SK-N-MC (cell line): ENCODE data around the gene LARGE1.

Experiments used
- DNase-seq: peaks from one replicate; pipeline ENCODE4 v3.0.0-alpha.2; 2011; ENCODE audit warnings: low read depth, low spot score
- H3K27ac ChIP-seq: fragments of 200-600 bp; sonication (generic); 2 replicates; pipeline ENCODE4 v1.5.1; 2016; ENCODE audit warnings: mixed run types
- H3K36me3 ChIP-seq: fragments of 200-600 bp; sonication (generic); 2 replicates; pipeline ENCODE4 v1.6.1; 2017; ENCODE audit warnings: antibody characterized with exemption, low read length, mixed read lengths; ENCODE audit not compliant: insufficient read depth
- H3K4me3 ChIP-seq: fragments of 200-600 bp; sonication (generic); 2 replicates; pipeline ENCODE4 v1.5.1; 2016
- H3K9ac ChIP-seq: fragments of 200-600 bp; sonication (generic); 2 replicates; pipeline ENCODE4 v1.8.0; 2017; ENCODE audit warnings: mixed run types, mixed read lengths; ENCODE audit not compliant: insufficient read length
- H3K9me3 ChIP-seq: fragments of 200-600 bp; sonication (generic); 2 replicates; pipeline ENCODE4 v1.6.1; 2017; ENCODE audit warnings: low read depth, mild to moderate bottlenecking, antibody characterized with exemption, low read length, moderate library complexity, mixed read lengths
- EZH2 ChIP-seq: fragments of 200-600 bp; sonication (generic); IDR thresholded peaks from one replicate; pipeline ENCODE4 v1.6.1; 2017; ENCODE audit warnings: antibody characterized with exemption
- FOXP2 ChIP-seq: optimal IDR thresholded peaks from 2 replicates; pipeline ENCODE3; 2011; ENCODE audit warnings: mild to moderate bottlenecking, moderate library complexity; ENCODE audit not compliant: insufficient read depth; ENCODE audit errors: extremely low read length, control extremely low read depth
- POLR2AphosphoS5 ChIP-seq: IDR thresholded peaks from 2 replicates; pipeline ENCODE4 v1.6.1; 2012; ENCODE audit warnings: mild to moderate bottlenecking, low read depth, low read length, borderline replicate concordance

Gene LARGE1

DNA sequence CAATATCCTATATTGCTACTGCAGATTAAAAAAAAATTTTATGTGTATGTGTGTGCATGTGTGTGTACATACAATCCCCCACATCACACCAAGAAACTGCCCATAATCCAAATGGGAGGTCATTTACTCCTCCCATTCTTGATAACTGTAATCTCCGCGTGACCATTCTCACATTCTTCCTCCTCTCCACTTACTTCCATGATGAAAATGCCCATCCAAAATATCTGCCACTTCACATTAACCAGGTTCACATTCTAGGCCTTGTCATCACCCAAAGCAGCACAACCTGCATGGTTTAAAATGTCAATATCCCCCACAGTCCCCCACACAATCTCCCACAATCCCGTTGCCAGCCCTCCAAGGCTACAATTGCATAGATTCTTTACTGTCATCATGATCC, 149.6 kb downstream of the LARGE1 start:
- H3K36me3 ChIP-seq, result no peaks in the 10 kb centered on the region
- no peak overlapping the region for H3K27ac ChIP-seq
- no peak overlapping the region for H3K4me3 ChIP-seq
- H3K9me3 ChIP-seq, result no peaks in the 10 kb centered on the region
- H3K9ac ChIP-seq, result no peak overlapping the region
- TF ChIP-seq POLR2AphosphoS5 (no peak), FOXP2 (no peak), EZH2 (no peak)
- DNase-seq, result no peak

GRCh38 chr22:33766091-33766490, 154.2 kb downstream of the LARGE1 start:
- DNase-seq, result no peak
- Histone ChIP-seq H3K27ac (no peak overlapping the region), H3K4me3 (no peak overlapping the region), H3K9me3 (no peaks in the 10 kb centered on the region), H3K9ac (no peak overlapping the region), H3K36me3 (no peaks in the 10 kb centered on the region)
- TF ChIP-seq EZH2 (no peak), FOXP2 (no peak)

- no peak overlapping the region for H3K27ac ChIP-seq
- TF ChIP-seq FOXP2 (no peak), EZH2 (no peak), POLR2AphosphoS5 (no peak)
- H3K36me3 ChIP-seq, result no peaks in the 10 kb centered on the region
- H3K9ac ChIP-seq, result no peak overlapping the region
- H3K9me3 ChIP-seq, result no peaks in the 10 kb centered on the region
- no peak for DNase-seq
- H3K4me3 ChIP-seq, result no peak overlapping the region
Observed at GRCh38 chr22:33758961-33759360, 161.3 kb downstream of the LARGE1 start.

DNA sequence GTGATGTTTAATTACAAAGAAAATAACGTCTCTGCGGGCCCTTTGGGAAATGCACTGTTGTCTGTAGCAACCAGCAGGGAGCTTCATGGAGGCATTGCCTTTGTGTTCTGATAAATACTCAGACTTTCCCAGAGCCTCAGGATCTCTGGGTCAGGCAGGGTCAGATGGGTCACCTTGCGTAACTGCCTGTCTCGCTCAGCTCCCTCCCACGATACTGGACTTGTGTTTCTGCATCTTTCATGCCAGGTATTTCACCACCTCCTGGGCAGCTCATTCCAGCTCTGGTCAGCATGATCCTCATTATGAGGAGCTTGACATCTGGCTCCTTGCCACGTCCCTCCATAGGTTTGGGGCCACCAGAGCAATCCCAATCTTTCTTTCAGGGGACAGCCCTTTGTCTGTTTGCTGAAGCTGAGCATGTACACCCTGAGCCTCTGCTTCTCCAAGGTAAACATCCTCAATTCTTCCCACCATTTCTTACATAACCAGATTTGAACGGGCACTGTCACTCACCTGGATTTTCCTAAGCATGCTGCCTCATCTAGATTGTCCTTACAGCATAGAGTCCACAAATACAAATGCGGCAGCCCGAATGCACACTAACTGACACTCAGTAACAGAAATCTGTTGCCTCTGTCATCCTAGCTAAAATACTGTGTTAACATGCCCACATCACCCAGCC, 162.3 kb downstream of the LARGE1 start:
- TF ChIP-seq POLR2AphosphoS5 (no peak), EZH2 (no peak), FOXP2 (no peak)
- Histone ChIP-seq H3K9ac (no peak overlapping the region), H3K4me3 (no peak overlapping the region), H3K9me3 (no peaks in the 10 kb centered on the region), H3K36me3 (no peaks in the 10 kb centered on the region), H3K27ac (no peak overlapping the region)
- no peak for DNase-seq

DNA sequence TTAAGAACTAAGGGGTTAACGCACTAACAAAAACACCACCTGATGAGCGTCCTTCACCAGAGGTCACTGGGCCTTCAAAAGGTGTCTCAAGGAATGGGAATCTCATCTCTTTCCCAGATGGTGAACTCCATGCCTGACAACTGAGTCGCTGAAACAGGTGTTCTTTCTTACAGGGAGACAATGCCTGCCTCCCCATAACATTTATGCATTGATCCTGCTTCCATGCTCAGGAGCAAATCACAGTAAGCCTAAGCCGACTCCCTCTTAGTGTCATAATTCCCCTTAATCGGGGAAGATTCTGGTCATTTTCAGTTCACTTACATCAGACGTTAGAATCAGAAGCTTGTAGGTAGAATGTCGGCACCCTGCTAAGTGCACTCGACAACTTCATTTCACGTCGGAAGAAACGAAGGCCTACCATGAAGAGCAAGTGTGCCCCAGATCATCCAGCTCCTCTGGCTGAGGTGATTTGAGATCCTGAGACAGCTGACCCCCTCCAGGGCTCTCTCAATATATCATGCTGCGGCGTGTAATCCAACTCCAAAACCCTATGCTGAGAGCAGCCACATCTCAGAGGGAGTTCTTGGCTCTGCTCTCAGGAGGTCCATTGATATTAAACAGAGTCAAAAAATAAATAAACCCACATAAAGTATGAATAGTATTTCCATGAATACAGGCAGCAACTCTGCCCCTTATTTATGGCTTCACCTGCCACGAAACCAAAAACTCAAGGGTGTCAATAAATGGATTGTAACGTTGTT, 163.1 kb downstream of the LARGE1 start:
- TF ChIP-seq POLR2AphosphoS5 (no peak), EZH2 (no peak), FOXP2 (no peak)
- Histone ChIP-seq H3K27ac (no peak overlapping the region), H3K9ac (no peak overlapping the region), H3K9me3 (no peaks in the 10 kb centered on the region), H3K4me3 (no peak overlapping the region), H3K36me3 (no peaks in the 10 kb centered on the region)
- no peak for DNase-seq

- H3K27ac ChIP-seq, result no peak overlapping the region
- H3K9ac ChIP-seq, result no peak overlapping the region
- TF ChIP-seq POLR2AphosphoS5, result no peak
- TF ChIP-seq FOXP2, result no peak
- no peak for TF ChIP-seq EZH2
- no peak overlapping the region for H3K4me3 ChIP-seq
- no peaks in the 10 kb centered on the region for H3K36me3 ChIP-seq
- no peak for DNase-seq
- no peaks in the 10 kb centered on the region for H3K9me3 ChIP-seq
Observed at GRCh38 chr22:33756508-33756949, 163.7 kb downstream of the LARGE1 start.

- no peak for TF ChIP-seq FOXP2
- no peak for TF ChIP-seq POLR2AphosphoS5
- no peak for TF ChIP-seq EZH2
- no peak for DNase-seq
- no peak overlapping the region for H3K27ac ChIP-seq
- no peak overlapping the region for H3K4me3 ChIP-seq
- H3K9ac ChIP-seq, result no peak overlapping the region
- H3K9me3 ChIP-seq, result no peaks in the 10 kb centered on the region
- no peaks in the 10 kb centered on the region for H3K36me3 ChIP-seq
Observed at GRCh38 chr22:33748714-33749113, 171.6 kb downstream of the LARGE1 start.

GRCh38 chr22:33747576-33748180, 172.6 kb downstream of the LARGE1 start:
- H3K27ac ChIP-seq, result no peak overlapping the region
- no peak for DNase-seq

GRCh38 chr22:33747029-33747428, 173.2 kb downstream of the LARGE1 start:
- TF ChIP-seq POLR2AphosphoS5, result no peak
- no peak for TF ChIP-seq FOXP2
- no peak for TF ChIP-seq EZH2

More at GRCh38 chr22:33747576-33748180, 172.6 kb downstream of the LARGE1 start:
- no peak overlapping the region for H3K4me3 ChIP-seq
- TF ChIP-seq EZH2 (no peak), FOXP2 (no peak), POLR2AphosphoS5 (no peak)
- no peaks in the 10 kb centered on the region for H3K36me3 ChIP-seq
- H3K9me3 ChIP-seq, result no peaks in the 10 kb centered on the region
- no peak overlapping the region for H3K9ac ChIP-seq

More at GRCh38 chr22:33747029-33747428, 173.2 kb downstream of the LARGE1 start:
- H3K27ac ChIP-seq, result no peak overlapping the region
- H3K9ac ChIP-seq, result no peak overlapping the region
- H3K9me3 ChIP-seq, result no peaks in the 10 kb centered on the region
- H3K4me3 ChIP-seq, result no peak overlapping the region
- H3K36me3 ChIP-seq, result no peaks in the 10 kb centered on the region
- DNase-seq, result no peak
